ENCODE results near the gene BLACAT1. TPM values are rescaled to one million over a fixed set of nuclear protein-coding genes. Genes with fewer than 3 reads are reported as not detected.
"Not testable (repeated sequence)": the region's sequence is repeated elsewhere in the genome, so short reads cannot be mapped to it uniquely, and the experiment has no call there.

Gene BLACAT1
- total and polyA plus RNA-seq, 2 of the 8 experiments (the other 6 are each of a cell fraction or from before 2014, with no cell fraction given) = 3.5 to 10.5 TPM

DNA sequence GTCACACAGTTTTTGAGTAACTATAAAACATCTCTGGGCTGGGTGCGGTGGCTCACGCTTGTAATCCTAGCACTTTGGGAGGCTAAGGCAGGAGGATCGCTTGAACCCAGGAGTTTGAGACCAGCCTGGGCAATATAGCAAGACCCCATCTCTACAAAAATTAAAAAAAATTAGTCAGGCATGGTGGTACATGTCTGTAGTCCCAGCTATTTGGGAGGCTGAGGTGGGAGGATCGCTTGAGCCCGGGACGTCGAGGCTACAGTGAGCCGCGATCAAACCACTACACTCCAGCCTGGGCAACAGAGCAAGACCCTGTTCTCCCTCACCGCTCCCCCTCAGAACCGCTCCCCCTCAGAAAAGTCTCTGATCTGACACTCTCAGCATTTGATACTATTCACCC lies 26.7 kb upstream of the BLACAT1 start:
- not testable (repeated sequence) for H3K4ac ChIP-seq (replicated peaks; ENCODE audit: insufficient read length, low read depth, low read length); H3K4me3 ChIP-seq (ENCODE audit: extremely low read depth in 1 of 4, insufficient read depth in 2 of 4, low read depth in 3 of 4, low read length in 4 of 4); H2BK20ac ChIP-seq (ENCODE audit: low read length); DNase-seq (ENCODE audit: low read depth in 1 of 2, low spot score in 2 of 2); H2AFZ ChIP-seq (ENCODE audit: low read length); H4K5ac ChIP-seq (ENCODE audit: insufficient read length, low read depth, low read length); H3K79me2 ChIP-seq (ENCODE audit: control insufficient read depth in 1 of 2, insufficient read depth in 2 of 2, low read length in 2 of 2); H4K20me1 ChIP-seq (replicated peaks in 1 of 2; ENCODE audit: control insufficient read depth in 1 of 2, insufficient read depth in 2 of 2, low read length in 2 of 2); H4K8ac ChIP-seq (ENCODE audit: extremely low read depth, insufficient read depth, low read length); H3K9ac ChIP-seq (replicated peaks in 1 of 4; ENCODE audit: extremely low read depth in 1 of 4, low read depth in 3 of 4, low read length in 3 of 4); H3K4me2 ChIP-seq (ENCODE audit: insufficient read depth in 1 of 2, low read depth in 2 of 2, low read length in 2 of 2); H2BK15ac ChIP-seq (ENCODE audit: low read length); H2BK5ac ChIP-seq (ENCODE audit: low read depth, low read length); H2AK5ac ChIP-seq (ENCODE audit: low read depth, low read length); H3K36me3 ChIP-seq (ENCODE audit: control insufficient read depth in 2 of 4, insufficient read depth in 4 of 4, low read length in 3 of 4); H3K23ac ChIP-seq (ENCODE audit: insufficient read length); H3K23me2 ChIP-seq (ENCODE audit: low read depth, low read length); H3K14ac ChIP-seq (ENCODE audit: insufficient read length); H3K56ac ChIP-seq (replicated peaks; ENCODE audit: insufficient read length, low read depth, low read length); H3K18ac ChIP-seq (ENCODE audit: extremely low read depth, low read length); H2BK12ac ChIP-seq (ENCODE audit: low read depth, low read length); H3K9me3 ChIP-seq (ENCODE audit: insufficient read depth in 2 of 2, low read depth in 1 of 2, low read length in 1 of 2); H4K91ac ChIP-seq (replicated peaks; ENCODE audit: insufficient read length, low read length); H3K27ac ChIP-seq (ENCODE audit: low read depth, low read length); FAIRE-seq; H3K79me1 ChIP-seq (ENCODE audit: low read depth, low read length); H2BK120ac ChIP-seq (replicated peaks; ENCODE audit: low read depth, low read length)
- 0 out of 2 replicates have a peak, but pooled peaks have one; percentile 20 for TF ChIP-seq KDM1A (IDR thresholded peaks at IDR 0.05; ENCODE audit: borderline replicate concordance, low read length)
- H3K4me1 ChIP-seq (replicated peaks in 1 of 4; ENCODE audit: control insufficient read depth in 3 of 4, insufficient read depth in 4 of 4, low read length in 3 of 4) = peaks cover 0 to 22% (median 12%) of the 10 kb centered on the region in 4 experiments; a peak in 6 of 7 replicates
- POLR2A ChIA-PET (ENCODE audit: partially characterized antibody) = interaction anchor here (1.0 to 2.5 kb wide), 3 partner anchors 20 to 28 kb away, joined by 5 to 10 read pairs (median 8); partner anchors contain the start of gene BLACAT1
- WGBS, 2 experiments (ENCODE audit: extremely low coverage in 1 of 2, insufficient coverage in 1 of 2, insufficient read length in 1 of 2, insufficient replicate concordance in 2 of 2, low coverage in 1 of 2, low lambda C conversion rate in 2 of 2, missing lambda C conversion rate in 1 of 2) = 93% methylated on average over 11 of the region's 11 CpGs; no CpG with 5 or more reads in 1 of the 2 experiments
- peaks cover 0 to 11% (median 6%) of the 10 kb centered on the region in 4 experiments; a peak in 4 of 7 replicates for H3K27me3 ChIP-seq (replicated peaks in 1 of 4; ENCODE audit: control insufficient read depth in 3 of 4, extremely low read depth in 1 of 4, insufficient read depth in 3 of 4, low read length in 3 of 4)
- CTCF ChIA-PET (ENCODE audit: partially characterized antibody) = interaction anchor here (0.6 to 36.9 kb wide), 12 partner anchors 9 to 1325 kb away, joined by 3 to 1626 read pairs (median 6); partner anchors contain the start of genes BLACAT1, CDK18 and LEMD1
